HCT116 (cell line): ENCODE measurements around the gene SEMA4A. TPM values are rescaled to one million over a fixed set of nuclear protein-coding genes. Genes with fewer than 3 reads are reported as not detected.

ENCODE experiments used
- ATAC-seq: fragments of 200-7000 bp; cut with Tn5 transposase; 2 replicates; pipeline ENCODE4 v1.9.1; 2020; ENCODE audit warnings: mild to moderate bottlenecking, moderate library complexity
- BruUV-seq: library from RNA; stranded (reverse); fragments of 400-500 nt; replicated peaks from 2 replicates; lab custom pipeline; 2021; lab: Mats Ljungman, UMichigan
- CTCF ChIA-PET: fragments of 300-600 bp; sonication (Branson Sonifier 250); formaldehyde crosslinking; loops from one replicate; lab custom pipeline; 2021; ENCODE audit warnings: antibody characterized with exemption; lab: Charles Lee
- POLR2A ChIA-PET: fragments of 300-600, 350-600 bp; sonication (Branson Sonifier 250); formaldehyde crosslinking; loops from one replicate; lab custom pipeline; 2021; ENCODE audit warnings: antibody characterized with exemption; lab: Charles Lee
- RAD21 ChIA-PET, 2 experiments: fragments of 300-600 bp; sonication (Branson Sonifier 250); formaldehyde crosslinking; loops; one replicate each; lab custom pipeline; 2023; ENCODE audit warnings: low total read pairs in 2 of 2; ENCODE audit not compliant: uncharacterized antibody in 2 of 2, unreplicated experiment in 2 of 2, low non-redundant PET in 1 of 2; lab: Charles Lee
- DNase-seq: peaks from one replicate; pipeline ENCODE4 v3.0.0-alpha.2; 2010; ENCODE audit warnings: low read depth, low spot score
- H2AFZ ChIP-seq: fragments of 200-600 bp; shearing (Covaris generic), sonication (generic); 2 replicates; pipeline ENCODE4 v1.6.1; 2017; ENCODE audit warnings: low read depth, mixed run types, mixed read lengths, antibody characterized with exemption, low read length; ENCODE audit not compliant: poor library complexity, severe bottlenecking
- H3K27ac ChIP-seq: 2 replicates; pipeline ENCODE4 v1.5.1; 2012; ENCODE audit warnings: low read depth, low read length
- H3K27me3 ChIP-seq: fragments of 200-600 bp; sonication (generic); 2 replicates; pipeline ENCODE4 v1.6.1; 2016; ENCODE audit warnings: mixed run types, low read length, mixed read lengths; ENCODE audit not compliant: insufficient read depth
- H3K36me3 ChIP-seq, 2 experiments: fragments of 200-500 bp in 1 of 2; fragments of 200-600 bp in 1 of 2; sonication (Bioruptor generic) in 1 of 2; sonication (generic) in 1 of 2; 2 replicates each; pipeline versions ENCODE4 v1.5.1 to v1.6.1; 2014 to 2016; ENCODE audit warnings: low read length in 2 of 2, inconsistent platforms in 1 of 2, mixed read lengths in 1 of 2, mixed run types in 1 of 2; ENCODE audit not compliant: insufficient read depth in 2 of 2, control insufficient read depth in 1 of 2
- H3K4me1 ChIP-seq, 2 experiments: fragments of 200-600 bp in 1 of 2; sonication (generic) in 1 of 2; 2 replicates each; pipeline versions ENCODE4 v1.5.1 to v1.6.1; 2012 to 2017; ENCODE audit warnings: low read length in 2 of 2, inconsistent platforms in 1 of 2, mild to moderate bottlenecking in 1 of 2, mixed read lengths in 1 of 2, mixed run types in 1 of 2, moderate library complexity in 1 of 2; ENCODE audit not compliant: insufficient read depth in 2 of 2, control insufficient read depth in 1 of 2
- H3K4me2 ChIP-seq: fragments of 200-600 bp; sonication (generic); 2 replicates; pipeline ENCODE4 v1.6.1; 2017; ENCODE audit warnings: mixed run types, low read length, mixed read lengths
- H3K4me3 ChIP-seq, 2 experiments: fragments of 200-600 bp in 1 of 2; sonication (generic) in 1 of 2; replicated peaks in 1 of 2; 2 replicates each; pipeline ENCODE4 v1.5.1; 2011 to 2016; ENCODE audit warnings: low read length in 2 of 2, control low read depth in 1 of 2, low read depth in 1 of 2, mild to moderate bottlenecking in 1 of 2, mixed read lengths in 1 of 2, mixed run types in 1 of 2
- H3K79me2 ChIP-seq: fragments of 200-600 bp; sonication (generic); 2 replicates; pipeline ENCODE4 v1.6.1; 2017; ENCODE audit warnings: mild to moderate bottlenecking, mixed run types, low read length, moderate library complexity, mixed read lengths; ENCODE audit not compliant: insufficient read depth
- H3K9ac ChIP-seq: fragments of 200-600 bp; sonication (generic); 2 replicates; pipeline ENCODE4 v1.6.1; 2016; ENCODE audit warnings: low read length, mixed read lengths
- H3K9me2 ChIP-seq: fragments of 200-600 bp; sonication (generic), shearing (Covaris generic); 2 replicates; pipeline ENCODE4 v1.6.1; 2017; ENCODE audit warnings: mixed run types, mild to moderate bottlenecking, moderate library complexity; ENCODE audit not compliant: insufficient read depth
- H3K9me3 ChIP-seq, 2 experiments: fragments of 200-500 bp in 1 of 2; fragments of 200-600 bp in 1 of 2; sonication (Bioruptor generic) in 1 of 2; sonication (generic) in 1 of 2; 2 replicates each; pipeline ENCODE4 v1.6.1; 2014 to 2017; ENCODE audit warnings: low read length in 2 of 2, mixed read lengths in 2 of 2, inconsistent platforms in 1 of 2, low read depth in 1 of 2, mild to moderate bottlenecking in 1 of 2, mixed run types in 1 of 2, moderate library complexity in 1 of 2; ENCODE audit not compliant: control insufficient read depth in 1 of 2, insufficient read depth in 1 of 2
- H4K20me1 ChIP-seq: fragments of 200-600 bp; sonication (generic), shearing (Covaris generic); 2 replicates; pipeline ENCODE4 v1.6.1; 2017; ENCODE audit warnings: mixed run types, mild to moderate bottlenecking, moderate library complexity; ENCODE audit not compliant: insufficient read depth
- CEBPB ChIP-seq: IDR thresholded peaks from 2 replicates; pipeline ENCODE4 v1.6.1; 2012; ENCODE audit warnings: low read depth
- EGR1 ChIP-seq: IDR thresholded peaks from 2 replicates; pipeline ENCODE4 v1.6.1; 2012; ENCODE audit warnings: low read depth
- ELF1 ChIP-seq: IDR thresholded peaks from 2 replicates; pipeline ENCODE4 v1.6.1; 2012; ENCODE audit warnings: low read depth, borderline replicate concordance
- EZH2 ChIP-seq: fragments of 200-600 bp; sonication (generic); IDR thresholded peaks from 2 replicates; pipeline ENCODE4 v1.6.1; 2017; ENCODE audit warnings: antibody characterized with exemption, mixed run types
- EZH2phosphoT487 ChIP-seq: fragments of 200-600 bp; IDR thresholded peaks from 2 replicates; pipeline ENCODE4 v1.6.1; 2018; ENCODE audit warnings: antibody characterized with exemption, borderline replicate concordance
- JUND ChIP-seq: IDR thresholded peaks from 2 replicates; pipeline ENCODE4 v1.6.1; 2012
- POLR2AphosphoS5 ChIP-seq: IDR thresholded peaks from 2 replicates; pipeline ENCODE4 v1.6.1; 2011; ENCODE audit warnings: mild to moderate bottlenecking, low read depth, low read length, moderate library complexity
- RAD21 ChIP-seq: IDR thresholded peaks from 2 replicates; pipeline ENCODE4 v1.6.1; 2012; ENCODE audit warnings: low read depth, mild to moderate bottlenecking
- SIN3A ChIP-seq: IDR thresholded peaks from 2 replicates; pipeline ENCODE4 v1.6.1; 2012; ENCODE audit warnings: low read depth
- SP1 ChIP-seq: IDR thresholded peaks from 2 replicates; pipeline ENCODE4 v1.6.1; 2012; ENCODE audit warnings: low read depth
- SRF ChIP-seq: IDR thresholded peaks from 2 replicates; pipeline ENCODE4 v1.6.1; 2012; ENCODE audit warnings: low read depth
- TCF7L2 ChIP-seq: IDR thresholded peaks from 2 replicates; pipeline ENCODE4 v1.7.0; 2011; ENCODE audit warnings: borderline replicate concordance, inconsistent platforms; ENCODE audit not compliant: insufficient read depth, insufficient read length; ENCODE audit errors: extremely low read depth
- YY1 ChIP-seq: IDR thresholded peaks from 2 replicates; pipeline ENCODE4 v1.6.1; 2011; ENCODE audit warnings: low read length, low read depth, moderate library complexity, mild to moderate bottlenecking; ENCODE audit not compliant: insufficient replicate concordance; ENCODE audit errors: extremely low read depth
- ZFX ChIP-seq: fragments of 450-650 bp; IDR thresholded peaks from 2 replicates; pipeline ENCODE4 v1.6.1; 2017
- ZNF274 ChIP-seq: fragments of 200-500 bp; sonication (Bioruptor generic); IDR thresholded peaks from 2 replicates; pipeline ENCODE4 v1.6.1; 2014; ENCODE audit warnings: mild to moderate bottlenecking, low read depth, low read length, inconsistent platforms
- intact Hi-C: fragments of 100-400 bp; cut with micrococcal nuclease; formaldehyde crosslinking; loops from 2 replicates; pipeline ENCODE4 v1.10.0; 2022
- total RNA-seq: library from RNA; stranded (reverse); gene quantifications from one replicate; pipeline ENCODE4 v1.2.1, GENCODE V29; 2021; ENCODE audit not compliant: unreplicated experiment
- TF ChIP-seq, protein P1 (sequence below): IDR thresholded peaks from 2 replicates; pipeline ENCODE4 v1.6.1; 2012; ENCODE audit warnings: low read depth
- TF ChIP-seq, protein P2 (sequence below), 3 experiments: fragments of 200-600 bp in 1 of 3; sonication (generic) in 1 of 3; IDR thresholded peaks in 2 of 3; conservative IDR thresholded peaks in 1 of 3; 2 replicates each; pipeline ENCODE4 v1.5.1; 2012 to 2017; ENCODE audit warnings: low read depth in 2 of 3, low read length in 2 of 3, antibody characterized with exemption in 1 of 3, borderline replicate concordance in 1 of 3, control low read depth in 1 of 3, mild to moderate bottlenecking in 1 of 3, mixed read lengths in 1 of 3, mixed run types in 1 of 3, moderate library complexity in 1 of 3; ENCODE audit not compliant: insufficient read depth in 1 of 3
- TF ChIP-seq, protein P3 (sequence below): IDR thresholded peaks from 2 replicates; pipeline ENCODE4 v1.6.1; 2012
- TF ChIP-seq, protein P4 (sequence below): IDR thresholded peaks from 2 replicates; pipeline ENCODE4 v1.6.1; 2012

The SEMA4A gene
- total RNA-seq, 1 experiment from 2014 or later = 0.39 TPM

DNA sequence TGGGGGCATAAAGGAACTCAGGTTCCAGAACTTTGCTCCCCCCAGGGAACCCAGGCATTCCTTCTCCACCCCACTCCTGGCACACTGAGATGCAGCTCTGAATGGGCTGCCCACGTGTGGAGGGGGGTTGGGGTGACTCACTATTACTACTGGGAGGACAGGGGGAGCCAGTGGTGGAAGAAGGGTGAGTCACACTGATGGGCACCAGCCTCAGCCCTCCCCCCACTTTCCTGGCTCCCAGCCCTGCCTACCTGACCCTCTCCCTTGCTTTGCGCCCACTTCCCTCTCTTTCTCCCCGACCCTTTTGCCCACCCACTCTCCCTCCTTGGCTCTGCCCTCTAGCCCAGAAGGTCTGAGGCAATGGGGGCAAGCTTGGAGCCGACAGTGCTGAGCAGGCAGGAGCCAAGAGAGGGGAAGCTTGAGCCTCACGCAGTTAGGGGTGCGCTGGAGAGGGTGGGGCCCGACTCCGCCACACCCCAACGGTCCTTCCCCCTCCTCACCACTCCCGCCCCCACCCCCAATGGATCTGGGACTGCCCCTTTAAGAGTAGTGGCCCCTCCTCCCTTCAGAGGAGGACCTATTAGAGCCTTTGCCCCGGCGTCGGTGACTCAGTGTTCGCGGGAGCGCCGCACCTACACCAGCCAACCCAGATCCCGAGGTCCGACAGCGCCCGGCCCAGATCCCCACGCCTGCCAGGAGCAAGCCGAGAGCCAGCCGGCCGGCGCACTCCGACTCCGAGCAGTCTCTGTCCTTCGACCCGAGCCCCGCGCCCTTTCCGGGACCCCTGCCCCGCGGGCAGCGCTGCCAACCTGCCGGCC is 39.1 kb upstream of the SEMA4A start, which contains the start of gene LMNA:
LMNA (plus strand) TSS at position 611 of the 818 bp plus-strand sequence. CDS start 208 bp downstream, outside the sequence.
- Histone ChIP-seq H4K20me1 (no peaks in the 10 kb centered on the region; the same call in 1 of the 2 replicates), H3K4me3 (peak within 1 kb of the TSS; percentile 96 to 99), H3K36me3 (peaks cover 0 to 7% of the 10 kb centered on the region in 2 experiments; a peak in 1 of 4 replicates), H3K9me2 (no peaks in the 10 kb centered on the region), H3K79me2 (peaks cover 48% of the 10 kb centered on the region), H2AFZ (no peak within 1 kb of the TSS), H3K27ac (peak within 1 kb of the TSS; percentile 76), H3K9ac (peak within 1 kb of the TSS; percentile 98), H3K27me3 (no peaks in the 10 kb centered on the region), H3K9me3 (no peaks in the 10 kb centered on the region), H3K4me1 (peaks cover 59 to 77% of the 10 kb centered on the region in 2 experiments), H3K4me2 (peak within 1 kb of the TSS; percentile 90)
- no TSS peak for BruUV-seq
- ChIA-PET CTCF (interaction anchor here (0.6 to 5.5 kb wide), 8 partner anchors 9 to 176 kb away, joined by 3 to 22 read pairs (median 6); no protein-coding TSS in a partner anchor), RAD21 (interaction anchor here in 1 of 2 experiments (0.6 to 1.0 kb wide), 2 partner anchors 16 to 18 kb away, joined by 3 read pairs; no protein-coding TSS in a partner anchor), POLR2A (interaction anchor here (1.0 to 5.3 kb wide), 8 partner anchors 8 to 25 kb away, joined by 3 to 50 read pairs (median 6); no protein-coding TSS in a partner anchor)
- peak; percentile 80 for ATAC-seq
- DNase-seq = peak; percentile 90
- intact Hi-C loops = no loop called here
- peak; percentile 37 for TF ChIP-seq YY1
- no peak for TF ChIP-seq ELF1
- no peak for TF ChIP-seq SRF
- TF ChIP-seq CEBPB = no peak
- TF ChIP-seq ZFX = no peak
- TF ChIP-seq, protein P1, sequence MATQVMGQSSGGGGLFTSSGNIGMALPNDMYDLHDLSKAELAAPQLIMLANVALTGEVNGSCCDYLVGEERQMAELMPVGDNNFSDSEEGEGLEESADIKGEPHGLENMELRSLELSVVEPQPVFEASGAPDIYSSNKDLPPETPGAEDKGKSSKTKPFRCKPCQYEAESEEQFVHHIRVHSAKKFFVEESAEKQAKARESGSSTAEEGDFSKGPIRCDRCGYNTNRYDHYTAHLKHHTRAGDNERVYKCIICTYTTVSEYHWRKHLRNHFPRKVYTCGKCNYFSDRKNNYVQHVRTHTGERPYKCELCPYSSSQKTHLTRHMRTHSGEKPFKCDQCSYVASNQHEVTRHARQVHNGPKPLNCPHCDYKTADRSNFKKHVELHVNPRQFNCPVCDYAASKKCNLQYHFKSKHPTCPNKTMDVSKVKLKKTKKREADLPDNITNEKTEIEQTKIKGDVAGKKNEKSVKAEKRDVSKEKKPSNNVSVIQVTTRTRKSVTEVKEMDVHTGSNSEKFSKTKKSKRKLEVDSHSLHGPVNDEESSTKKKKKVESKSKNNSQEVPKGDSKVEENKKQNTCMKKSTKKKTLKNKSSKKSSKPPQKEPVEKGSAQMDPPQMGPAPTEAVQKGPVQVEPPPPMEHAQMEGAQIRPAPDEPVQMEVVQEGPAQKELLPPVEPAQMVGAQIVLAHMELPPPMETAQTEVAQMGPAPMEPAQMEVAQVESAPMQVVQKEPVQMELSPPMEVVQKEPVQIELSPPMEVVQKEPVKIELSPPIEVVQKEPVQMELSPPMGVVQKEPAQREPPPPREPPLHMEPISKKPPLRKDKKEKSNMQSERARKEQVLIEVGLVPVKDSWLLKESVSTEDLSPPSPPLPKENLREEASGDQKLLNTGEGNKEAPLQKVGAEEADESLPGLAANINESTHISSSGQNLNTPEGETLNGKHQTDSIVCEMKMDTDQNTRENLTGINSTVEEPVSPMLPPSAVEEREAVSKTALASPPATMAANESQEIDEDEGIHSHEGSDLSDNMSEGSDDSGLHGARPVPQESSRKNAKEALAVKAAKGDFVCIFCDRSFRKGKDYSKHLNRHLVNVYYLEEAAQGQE = no peak
- TF ChIP-seq, protein P2, sequence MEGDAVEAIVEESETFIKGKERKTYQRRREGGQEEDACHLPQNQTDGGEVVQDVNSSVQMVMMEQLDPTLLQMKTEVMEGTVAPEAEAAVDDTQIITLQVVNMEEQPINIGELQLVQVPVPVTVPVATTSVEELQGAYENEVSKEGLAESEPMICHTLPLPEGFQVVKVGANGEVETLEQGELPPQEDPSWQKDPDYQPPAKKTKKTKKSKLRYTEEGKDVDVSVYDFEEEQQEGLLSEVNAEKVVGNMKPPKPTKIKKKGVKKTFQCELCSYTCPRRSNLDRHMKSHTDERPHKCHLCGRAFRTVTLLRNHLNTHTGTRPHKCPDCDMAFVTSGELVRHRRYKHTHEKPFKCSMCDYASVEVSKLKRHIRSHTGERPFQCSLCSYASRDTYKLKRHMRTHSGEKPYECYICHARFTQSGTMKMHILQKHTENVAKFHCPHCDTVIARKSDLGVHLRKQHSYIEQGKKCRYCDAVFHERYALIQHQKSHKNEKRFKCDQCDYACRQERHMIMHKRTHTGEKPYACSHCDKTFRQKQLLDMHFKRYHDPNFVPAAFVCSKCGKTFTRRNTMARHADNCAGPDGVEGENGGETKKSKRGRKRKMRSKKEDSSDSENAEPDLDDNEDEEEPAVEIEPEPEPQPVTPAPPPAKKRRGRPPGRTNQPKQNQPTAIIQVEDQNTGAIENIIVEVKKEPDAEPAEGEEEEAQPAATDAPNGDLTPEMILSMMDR (IDR thresholded peaks at IDR 0.05 in 2 of 3, conservative IDR thresholded peaks at IDR 0.05 in 1 of 3; ENCODE audit: borderline replicate concordance in 1 of 3, insufficient read depth in 1 of 3, low read depth in 2 of 3, low read length in 2 of 3) = no peak
- TF ChIP-seq RAD21 = no peak
- peak; percentile 58 for TF ChIP-seq TCF7L2
- TF ChIP-seq SIN3A = no peak
- no peak for TF ChIP-seq EGR1
- TF ChIP-seq, protein P3, sequence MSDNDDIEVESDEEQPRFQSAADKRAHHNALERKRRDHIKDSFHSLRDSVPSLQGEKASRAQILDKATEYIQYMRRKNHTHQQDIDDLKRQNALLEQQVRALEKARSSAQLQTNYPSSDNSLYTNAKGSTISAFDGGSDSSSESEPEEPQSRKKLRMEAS = no peak
- no peak for TF ChIP-seq JUND
- no peak for TF ChIP-seq ZNF274
- TF ChIP-seq, protein P4, sequence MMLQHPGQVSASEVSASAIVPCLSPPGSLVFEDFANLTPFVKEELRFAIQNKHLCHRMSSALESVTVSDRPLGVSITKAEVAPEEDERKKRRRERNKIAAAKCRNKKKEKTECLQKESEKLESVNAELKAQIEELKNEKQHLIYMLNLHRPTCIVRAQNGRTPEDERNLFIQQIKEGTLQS = no peak
- TF ChIP-seq EZH2phosphoT487 = no peak
- peak; percentile 98 for TF ChIP-seq POLR2AphosphoS5
- no peak for TF ChIP-seq SP1
- TF ChIP-seq EZH2 = no peak
